GM19328 (cell line): ENCODE data around the gene DSCAM.
"Not testable (repeated sequence)": the region's sequence is repeated elsewhere in the genome, so short reads cannot be mapped to it uniquely, and the experiment has no call there.

Experiments used
- ATAC-seq: cut with Tn5 transposase; IDR thresholded peaks from one replicate; pipeline ENCODE4 v1.9.1; 2021; ENCODE audit warnings: mild to moderate bottlenecking, moderate library complexity; ENCODE audit not compliant: unreplicated experiment

Gene DSCAM, protein sequence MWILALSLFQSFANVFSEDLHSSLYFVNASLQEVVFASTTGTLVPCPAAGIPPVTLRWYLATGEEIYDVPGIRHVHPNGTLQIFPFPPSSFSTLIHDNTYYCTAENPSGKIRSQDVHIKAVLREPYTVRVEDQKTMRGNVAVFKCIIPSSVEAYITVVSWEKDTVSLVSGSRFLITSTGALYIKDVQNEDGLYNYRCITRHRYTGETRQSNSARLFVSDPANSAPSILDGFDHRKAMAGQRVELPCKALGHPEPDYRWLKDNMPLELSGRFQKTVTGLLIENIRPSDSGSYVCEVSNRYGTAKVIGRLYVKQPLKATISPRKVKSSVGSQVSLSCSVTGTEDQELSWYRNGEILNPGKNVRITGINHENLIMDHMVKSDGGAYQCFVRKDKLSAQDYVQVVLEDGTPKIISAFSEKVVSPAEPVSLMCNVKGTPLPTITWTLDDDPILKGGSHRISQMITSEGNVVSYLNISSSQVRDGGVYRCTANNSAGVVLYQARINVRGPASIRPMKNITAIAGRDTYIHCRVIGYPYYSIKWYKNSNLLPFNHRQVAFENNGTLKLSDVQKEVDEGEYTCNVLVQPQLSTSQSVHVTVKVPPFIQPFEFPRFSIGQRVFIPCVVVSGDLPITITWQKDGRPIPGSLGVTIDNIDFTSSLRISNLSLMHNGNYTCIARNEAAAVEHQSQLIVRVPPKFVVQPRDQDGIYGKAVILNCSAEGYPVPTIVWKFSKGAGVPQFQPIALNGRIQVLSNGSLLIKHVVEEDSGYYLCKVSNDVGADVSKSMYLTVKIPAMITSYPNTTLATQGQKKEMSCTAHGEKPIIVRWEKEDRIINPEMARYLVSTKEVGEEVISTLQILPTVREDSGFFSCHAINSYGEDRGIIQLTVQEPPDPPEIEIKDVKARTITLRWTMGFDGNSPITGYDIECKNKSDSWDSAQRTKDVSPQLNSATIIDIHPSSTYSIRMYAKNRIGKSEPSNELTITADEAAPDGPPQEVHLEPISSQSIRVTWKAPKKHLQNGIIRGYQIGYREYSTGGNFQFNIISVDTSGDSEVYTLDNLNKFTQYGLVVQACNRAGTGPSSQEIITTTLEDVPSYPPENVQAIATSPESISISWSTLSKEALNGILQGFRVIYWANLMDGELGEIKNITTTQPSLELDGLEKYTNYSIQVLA (N-terminal part only)

DNA sequence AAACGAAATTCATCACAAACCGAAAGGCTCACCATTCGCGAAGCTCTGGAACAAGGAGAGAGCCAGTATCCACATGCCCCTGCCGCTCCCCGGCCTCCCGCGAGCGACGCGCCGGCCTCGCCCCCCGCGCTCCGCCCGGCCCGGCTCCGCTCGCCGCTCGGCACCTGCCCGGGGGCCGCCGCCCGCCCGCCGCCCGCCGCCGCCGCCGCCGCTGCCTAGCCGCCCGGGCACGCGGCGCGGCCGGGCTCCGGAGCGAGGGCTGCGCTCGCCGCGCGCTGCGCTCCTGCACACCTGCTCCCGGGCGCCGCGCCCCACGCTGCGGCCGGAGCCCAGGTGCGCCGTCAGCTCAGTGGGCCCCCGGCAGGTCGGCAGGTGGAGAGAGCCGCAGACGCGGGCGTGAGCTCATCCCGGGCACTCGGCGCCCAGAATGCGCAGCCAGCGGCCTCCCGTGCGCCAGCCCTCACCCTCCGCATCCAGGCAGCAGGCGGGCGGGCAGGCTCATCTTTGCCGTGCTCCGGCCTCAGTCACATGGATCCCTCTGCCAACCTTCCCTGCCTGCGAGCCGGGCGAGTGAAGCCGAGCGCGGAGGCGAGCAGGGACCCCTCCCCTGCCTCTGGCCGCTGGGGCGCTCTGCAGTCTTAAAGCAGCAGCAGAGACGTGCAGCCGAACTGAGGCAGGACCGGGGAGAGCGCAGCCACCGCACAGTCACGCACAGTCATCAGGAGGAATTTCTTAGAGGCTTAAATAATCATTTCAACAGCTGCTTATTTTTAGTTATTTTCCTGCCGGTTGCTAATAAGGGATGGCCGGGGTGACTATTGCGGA is at the start of gene DSCAM:
Gene DSCAM, minus strand, starts transcription at position 572 of the 825 bp plus-strand sequence. Its CDS starts 497 bp downstream, at position 75.
- ATAC-seq: no peak

- ATAC-seq: not testable (repeated sequence)
Observed at GRCh38 chr21:40895697-40896096, 48.7 kb upstream of the DSCAM start.

GRCh38 chr21:40886931-40887330 is 40.0 kb upstream of the DSCAM start:
- ATAC-seq: no peak

- no peak for ATAC-seq
Observed at GRCh38 chr21:40886006-40886405, 39.0 kb upstream of the DSCAM start.

DNA sequence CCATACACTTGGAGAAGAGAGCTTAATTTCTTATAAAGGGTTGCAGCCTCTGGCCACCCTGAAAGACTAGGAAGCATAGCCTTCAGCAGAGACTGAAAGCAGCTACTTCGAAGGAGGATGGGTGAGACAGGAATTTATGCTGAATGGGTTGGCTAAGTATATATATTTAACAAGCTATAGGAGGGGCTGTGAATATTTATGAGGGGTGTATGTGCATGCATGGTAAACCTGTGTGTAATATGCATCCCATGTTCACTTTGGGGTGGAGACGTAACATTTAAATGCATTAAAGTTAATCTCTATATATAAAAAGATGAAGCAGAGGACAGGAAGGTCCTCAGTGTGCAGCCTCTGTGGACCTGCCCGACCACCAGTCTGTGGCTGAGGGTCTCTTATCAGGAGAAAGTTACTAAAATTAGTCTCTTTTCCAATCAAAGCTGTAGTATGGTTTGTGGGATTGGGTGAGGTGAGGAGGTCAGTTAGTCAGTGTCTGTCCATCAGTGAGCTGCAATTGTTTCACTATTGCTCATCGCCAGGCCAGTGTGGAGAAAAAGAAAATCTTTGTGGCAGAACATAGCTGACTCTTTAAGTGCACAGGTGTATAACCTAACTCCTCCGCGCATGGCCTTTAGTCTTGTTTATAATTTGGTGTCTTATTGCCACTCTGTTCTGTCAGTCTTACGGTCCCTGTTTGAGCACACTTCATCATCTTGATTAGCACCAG is 35.4 kb upstream of the DSCAM start:
- ATAC-seq: no peak

- no peak for ATAC-seq
Observed at GRCh38 chr21:40881767-40882166, 34.8 kb upstream of the DSCAM start.

- ATAC-seq: no peak
Observed at GRCh38 chr21:40871099-40871498, 24.1 kb upstream of the DSCAM start.

DNA sequence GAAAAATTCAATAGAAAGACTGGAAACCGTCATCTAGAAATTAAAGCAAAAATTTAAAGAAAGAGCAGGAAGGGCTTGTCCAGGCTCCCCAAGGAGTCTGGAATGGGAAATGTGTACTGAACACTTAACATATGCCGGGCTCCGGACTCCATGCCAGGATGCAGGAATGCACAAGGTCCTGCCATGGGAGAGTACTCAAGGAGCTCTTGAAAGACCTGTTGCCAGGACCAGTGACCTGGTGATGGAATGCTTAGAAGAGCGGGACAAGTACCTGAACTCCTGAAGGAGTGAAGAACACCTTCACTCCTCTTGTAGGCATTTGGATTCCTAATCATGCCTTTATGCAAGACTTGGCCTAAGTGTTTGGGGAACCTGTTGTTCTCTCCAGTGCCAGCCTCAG is 16.9 kb upstream of the DSCAM start:
- ATAC-seq: no peak

- no peak for ATAC-seq
Observed at GRCh38 chr21:40858517-40858916, 11.6 kb upstream of the DSCAM start.

GRCh38 chr21:40853956-40854688 is 7.2 kb upstream of the DSCAM start:
- ATAC-seq: no peak

- no peak for ATAC-seq
Observed at GRCh38 chr21:40852563-40852962, 5.6 kb upstream of the DSCAM start.

GRCh38 chr21:40851749-40852148 is 4.8 kb upstream of the DSCAM start:
- ATAC-seq: no peak

DNA sequence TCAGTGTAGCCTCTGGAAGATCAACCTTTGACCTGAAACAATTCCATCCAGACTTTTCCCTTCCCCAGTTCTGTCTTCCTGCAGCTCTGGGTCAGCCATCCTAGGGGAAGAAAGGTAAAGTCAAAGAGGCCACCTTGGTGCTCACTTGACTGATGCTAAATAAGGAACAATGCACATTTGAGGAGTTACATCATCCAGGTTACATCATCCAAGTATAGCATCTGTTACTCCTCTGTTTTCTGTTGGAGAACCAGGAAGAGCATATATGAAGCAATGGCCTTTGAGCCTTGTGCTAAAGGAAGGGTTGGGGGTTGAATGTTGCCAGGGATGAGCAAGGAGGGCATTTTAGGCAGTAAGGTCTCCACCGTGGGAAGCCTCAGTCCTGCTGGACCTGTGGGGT is 3.1 kb upstream of the DSCAM start:
- ATAC-seq: no peak

- ATAC-seq: no peak
Observed at GRCh38 chr21:40847951-40848350, 993 bp upstream of the DSCAM start.

- ATAC-seq: no peak
Observed at GRCh38 chr21:40846103-40846502, 855 bp downstream of the DSCAM start.

DNA sequence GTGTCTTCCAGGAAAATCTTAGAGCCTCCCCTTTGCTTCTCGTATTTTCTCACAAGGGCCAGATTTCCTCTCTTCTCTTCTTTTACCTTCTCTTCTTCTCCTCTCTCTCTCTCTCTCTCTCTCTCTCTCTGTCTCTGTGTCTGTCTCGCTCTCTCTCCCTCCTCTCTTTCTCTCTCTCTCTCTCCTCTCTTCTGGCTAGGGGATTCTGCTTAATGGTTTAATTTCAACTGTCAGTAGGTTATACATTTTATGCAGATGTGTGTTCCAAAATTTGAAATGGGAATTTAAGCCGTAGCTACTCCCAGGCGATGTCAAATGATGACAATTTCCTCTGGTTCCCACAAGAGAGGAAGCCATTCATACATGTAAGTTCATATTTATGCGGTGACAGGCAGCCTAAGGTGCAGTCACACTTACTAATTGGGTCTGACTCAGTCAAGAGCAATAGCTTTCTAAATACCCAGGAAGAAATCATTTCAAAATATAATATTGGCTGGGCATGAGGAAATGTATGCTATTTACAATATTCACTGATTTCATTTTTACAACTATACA is 1.4 kb downstream of the DSCAM start:
- ATAC-seq: no peak

DNA sequence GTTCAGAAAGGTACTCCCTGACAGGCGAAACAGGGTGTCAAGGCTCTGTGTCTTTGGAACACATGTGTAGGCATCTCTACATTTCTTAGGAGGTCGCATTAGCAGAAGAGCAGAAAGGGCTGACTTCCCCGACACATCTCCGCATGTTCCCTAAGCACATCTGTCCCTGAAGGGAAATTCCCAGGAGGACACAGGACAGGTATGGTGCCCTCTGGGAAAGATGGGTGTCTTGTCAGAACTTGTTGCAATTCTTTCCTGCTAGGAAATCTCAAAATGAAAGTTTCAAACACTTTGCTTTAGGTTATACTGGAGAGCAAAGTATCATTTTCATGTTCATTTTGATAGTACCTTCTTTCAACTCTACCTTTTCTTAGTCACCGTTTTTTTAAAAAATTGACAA is 2.0 kb downstream of the DSCAM start:
- no peak for ATAC-seq

DNA sequence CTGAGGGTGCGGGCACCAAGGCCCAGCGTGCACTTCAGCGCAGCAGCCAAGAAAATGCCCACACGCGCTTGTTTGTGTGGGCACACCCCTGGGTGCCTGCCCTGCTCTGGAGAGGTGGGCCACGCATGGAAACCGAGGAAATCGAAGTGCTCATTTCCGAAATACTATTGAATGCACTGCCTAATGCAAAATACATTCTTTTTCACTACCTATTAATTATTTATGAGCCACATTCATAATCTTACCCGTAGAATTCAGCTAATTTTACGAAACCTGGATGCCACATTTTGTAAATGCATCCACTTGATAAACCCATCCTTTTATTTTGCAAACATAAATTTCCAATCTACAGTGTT is 4.8 kb downstream of the DSCAM start:
- ATAC-seq: no peak
